Neuronal stem cell (in vitro differentiated cells): ENCODE data around the gene RIGI. TPM values are rescaled to one million over a fixed set of nuclear protein-coding genes. Genes with fewer than 3 reads are reported as not detected.

ENCODE experiments used
- DNase-seq: peaks from one replicate; pipeline ENCODE4 v3.0.0-alpha.2; 2013; ENCODE audit warnings: low spot score
- H2AFZ ChIP-seq: one replicate; pipeline ENCODE4 v1.6.1; 2013; ENCODE audit warnings: mild to moderate bottlenecking, low read length, inconsistent platforms
- H2AK5ac ChIP-seq: 2 replicates; pipeline ENCODE4 v1.6.1; 2013; ENCODE audit warnings: low read depth, mild to moderate bottlenecking, inconsistent platforms, low read length, moderate library complexity, mixed read lengths
- H2BK120ac ChIP-seq: 2 replicates; pipeline ENCODE4 v1.6.1; 2013; ENCODE audit warnings: low read depth, mild to moderate bottlenecking, inconsistent platforms, low read length, moderate library complexity, mixed read lengths
- H2BK12ac ChIP-seq: one replicate; pipeline ENCODE4 v1.6.1; 2013; ENCODE audit warnings: low read length, inconsistent platforms
- H2BK15ac ChIP-seq: 2 replicates; pipeline ENCODE4 v1.6.1; 2013; ENCODE audit warnings: mild to moderate bottlenecking, low read length, inconsistent platforms, mixed read lengths
- H2BK5ac ChIP-seq: one replicate; pipeline ENCODE4 v1.6.1; 2013; ENCODE audit warnings: inconsistent platforms, mild to moderate bottlenecking, low read length, moderate library complexity
- H3K14ac ChIP-seq: one replicate; pipeline ENCODE4 v1.6.1; 2013; ENCODE audit warnings: low read length, inconsistent platforms
- H3K18ac ChIP-seq: 2 replicates; pipeline ENCODE4 v1.6.1; 2013; ENCODE audit warnings: low read length, inconsistent platforms
- H3K23ac ChIP-seq: 2 replicates; pipeline ENCODE4 v1.6.1; 2013; ENCODE audit warnings: low read depth, mild to moderate bottlenecking, mixed read lengths, low read length, inconsistent platforms; ENCODE audit not compliant: poor library complexity
- H3K27ac ChIP-seq: replicated peaks from 3 replicates; pipeline ENCODE4 v1.5.1; 2013; ENCODE audit warnings: low read length, inconsistent platforms
- H3K27me3 ChIP-seq, 3 experiments: 2 replicates each; pipeline ENCODE4 v1.6.1; 2013; ENCODE audit warnings: low read length in 3 of 3, mild to moderate bottlenecking in 2 of 3, inconsistent platforms in 1 of 3, low read depth in 1 of 3, mixed read lengths in 1 of 3, moderate library complexity in 1 of 3; ENCODE audit not compliant: control insufficient read depth in 3 of 3, insufficient read depth in 3 of 3
- H3K36me3 ChIP-seq, 2 donors: replicated peaks in 1 of 2; 2 replicates each; pipeline ENCODE4 v1.6.1; 2013; ENCODE audit warnings: low read length in 2 of 2; ENCODE audit not compliant: control insufficient read depth in 2 of 2, insufficient read depth in 2 of 2
- H3K4ac ChIP-seq: 2 replicates; pipeline ENCODE4 v1.6.1; 2013; ENCODE audit warnings: inconsistent platforms, mild to moderate bottlenecking, low read length, moderate library complexity
- H3K4me1 ChIP-seq, 2 donors: 1 replicate in 1 of 2; 2 replicates in 1 of 2; pipeline ENCODE4 v1.6.1; 2013; ENCODE audit warnings: low read length in 2 of 2, low read depth in 1 of 2; ENCODE audit not compliant: control insufficient read depth in 2 of 2, insufficient read depth in 1 of 2
- H3K4me2 ChIP-seq: one replicate; pipeline ENCODE4 v1.6.1; 2013; ENCODE audit warnings: mild to moderate bottlenecking, low read length, inconsistent platforms; ENCODE audit not compliant: insufficient read depth, poor library complexity, severe bottlenecking
- H3K4me3 ChIP-seq, 2 donors: 2 replicates each; pipeline ENCODE4 v1.5.1; 2013; ENCODE audit warnings: low read length in 2 of 2, mild to moderate bottlenecking in 2 of 2, inconsistent platforms in 1 of 2, moderate library complexity in 1 of 2
- H3K79me1 ChIP-seq: one replicate; pipeline ENCODE4 v1.6.1; 2013; ENCODE audit warnings: low read depth, mild to moderate bottlenecking, inconsistent platforms, low read length, moderate library complexity
- H3K9ac ChIP-seq: one replicate; pipeline ENCODE4 v1.6.1; 2013; ENCODE audit warnings: mild to moderate bottlenecking, low read depth, low read length, inconsistent platforms; ENCODE audit not compliant: poor library complexity
- H3K9me3 ChIP-seq, 2 donors: replicated peaks in 1 of 2; 2 replicates each; pipeline versions ENCODE3 to v1.6.1; 2013; ENCODE audit warnings: low read length in 2 of 2, mild to moderate bottlenecking in 2 of 2, inconsistent platforms in 1 of 2, low read depth in 1 of 2, mixed read lengths in 1 of 2, moderate library complexity in 1 of 2; ENCODE audit not compliant: control insufficient read depth in 2 of 2, insufficient read depth in 1 of 2
- H4K8ac ChIP-seq: one replicate; pipeline ENCODE4 v1.6.1; 2013; ENCODE audit warnings: low read depth, mild to moderate bottlenecking, inconsistent platforms, low read length, moderate library complexity
- H4K91ac ChIP-seq: one replicate; pipeline ENCODE4 v1.6.1; 2013; ENCODE audit warnings: low read length, low read depth, mild to moderate bottlenecking, inconsistent platforms; ENCODE audit not compliant: poor library complexity
- WGBS, 2 donors: extraction: QIAGEN DNeasy Blood & Tissue Kit; methylation state at CpG; one replicate each; pipeline ENCODE4 v1.1.7; 2013; ENCODE audit warnings: missing lambda C conversion rate in 2 of 2, mixed read lengths in 1 of 2; ENCODE audit not compliant: insufficient read length in 2 of 2, insufficient replicate concordance in 1 of 2; ENCODE audit errors: extremely low coverage in 2 of 2; 5-methylcytosine and 5-hydroxymethylcytosine counted together
- polyA plus RNA-seq, 2 experiments: library from polyadenylated mRNA; stranded (reverse); fragments of 200-250 nt; gene quantifications; one replicate each; pipeline ENCODE4 v1.2.3, GENCODE V29; 2013

Gene RIGI
- polyA plus RNA-seq (2013, experiment 1 of 2) = 2.4 TPM
- 2.2 TPM for polyA plus RNA-seq (2013, experiment 2 of 2)

DNA sequence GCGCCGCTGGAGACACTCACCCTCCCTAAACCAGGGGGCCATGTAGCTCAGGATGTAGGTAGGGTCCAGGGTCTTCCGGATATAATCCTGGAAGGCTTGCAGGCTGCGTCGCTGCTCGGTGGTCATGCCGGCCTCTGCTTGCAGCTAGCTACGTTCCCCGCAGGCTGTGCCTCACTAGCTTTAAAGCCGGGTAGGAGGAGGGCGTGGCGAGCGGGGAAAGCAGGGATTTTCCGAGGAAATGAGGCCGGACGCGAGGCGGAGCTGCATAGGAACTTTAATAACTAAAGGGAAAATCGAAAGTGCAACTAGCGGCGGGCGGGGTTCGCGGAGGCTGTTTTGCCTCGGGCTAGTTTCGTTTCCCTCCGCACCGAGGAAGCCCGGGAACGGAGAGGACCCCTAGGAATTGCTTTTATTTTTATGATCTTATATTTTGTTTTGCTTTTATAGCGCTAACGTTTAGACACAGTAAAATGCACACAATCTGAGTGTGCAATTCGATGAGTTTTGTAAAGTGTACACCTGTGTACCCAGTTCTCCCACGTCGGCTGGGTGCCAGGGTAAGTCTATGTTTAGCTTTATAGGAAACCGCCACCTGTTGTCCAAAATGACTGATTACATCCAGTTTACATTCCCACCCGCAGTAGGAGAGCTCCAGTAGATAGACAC, at the start of gene RIGI:
Gene RIGI (minus strand): TSS at position 156 of the 666 bp plus-strand sequence. CDS start 30 bp downstream, at position 126.
- H2BK120ac ChIP-seq = no peak within 1 kb of the TSS
- WGBS, 2 donors = no CpG with 5 or more reads among the region's 37 CpGs
- no peaks in the 10 kb centered on the region for H3K79me1 ChIP-seq
- H4K8ac ChIP-seq = no peak within 1 kb of the TSS
- H2AFZ ChIP-seq = peak within 1 kb of the TSS; percentile 95
- DNase-seq = peak; percentile 51
- no peak within 1 kb of the TSS for H2BK12ac ChIP-seq
- H3K4me1 ChIP-seq = peaks cover 2 to 6% of the 10 kb centered on the region in 2 donors
- no peak within 1 kb of the TSS for H2BK15ac ChIP-seq
- peak within 1 kb of the TSS; percentile 54 to 76 for H3K4me3 ChIP-seq
- H3K9ac ChIP-seq = no peak within 1 kb of the TSS
- no peak within 1 kb of the TSS for H4K91ac ChIP-seq
- H3K14ac ChIP-seq = no peak within 1 kb of the TSS
- H3K4me2 ChIP-seq = peak within 1 kb of the TSS; percentile 80
- H3K18ac ChIP-seq = no peak within 1 kb of the TSS
- H2AK5ac ChIP-seq = no peak within 1 kb of the TSS
- H3K9me3 ChIP-seq = no peaks in the 10 kb centered on the region
- peaks cover 0 to under 1% of the 10 kb centered on the region in 2 donors for H3K36me3 ChIP-seq
- H3K27ac ChIP-seq = no peak within 1 kb of the TSS
- H2BK5ac ChIP-seq = no peak within 1 kb of the TSS
- H3K27me3 ChIP-seq = no peaks in the 10 kb centered on the region
- H3K4ac ChIP-seq = no peak within 1 kb of the TSS
- peak within 1 kb of the TSS; percentile 3 for H3K23ac ChIP-seq

- H3K4me2 ChIP-seq = no peak overlapping the region
- no peak overlapping the region for H3K23ac ChIP-seq
- no peak overlapping the region for H4K91ac ChIP-seq
- no peak for DNase-seq
- no peak overlapping the region for H3K4ac ChIP-seq
- H2BK12ac ChIP-seq = no peak overlapping the region
- WGBS, 2 donors = no CpG with 5 or more reads among the region's 1 CpG
- no peak overlapping the region for H2BK5ac ChIP-seq
- no peak overlapping the region for H3K9ac ChIP-seq
- H2AFZ ChIP-seq = no peak overlapping the region
- no peak overlapping the region for H2AK5ac ChIP-seq
- H3K18ac ChIP-seq = no peak overlapping the region
- no peak overlapping the region for H2BK120ac ChIP-seq
- H3K4me3 ChIP-seq = no peak overlapping the region
- H3K36me3 ChIP-seq = peaks cover 2 to 15% of the 10 kb centered on the region in 2 donors
- no peak overlapping the region for H3K27ac ChIP-seq
- no peaks in the 10 kb centered on the region for H3K9me3 ChIP-seq
- no peak overlapping the region for H2BK15ac ChIP-seq
- H3K4me1 ChIP-seq = peaks cover 0 to 3% of the 10 kb centered on the region in 2 donors
- H3K79me1 ChIP-seq = peaks cover 5% of the 10 kb centered on the region
- H3K14ac ChIP-seq = no peak overlapping the region
- no peak overlapping the region for H4K8ac ChIP-seq
- H3K27me3 ChIP-seq = peaks cover 0 to 11% (median 0%) of the 10 kb centered on the region in 3 experiments
Measured at GRCh38 chr9:32574858-32575257, 48.9 kb upstream of the RIGI start.

DNA sequence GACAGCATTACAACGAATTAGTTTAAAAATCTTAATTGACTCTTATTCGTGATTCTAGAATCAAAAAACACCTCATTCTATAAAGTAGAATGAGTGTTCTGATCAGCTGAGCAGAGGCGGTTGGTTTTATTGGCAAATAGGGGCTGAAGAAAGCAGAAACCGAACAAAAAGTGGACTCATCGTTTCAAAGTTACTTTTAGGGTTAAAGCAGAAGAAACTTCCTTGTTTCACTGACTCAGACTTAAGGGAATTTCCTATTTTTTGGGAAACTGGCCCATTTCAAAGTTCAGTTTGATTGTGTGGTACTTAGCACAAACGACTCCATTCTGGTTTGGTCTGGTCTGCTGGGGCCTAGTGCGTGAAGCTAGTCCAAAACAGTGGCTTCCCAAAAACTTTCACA, 47.8 kb upstream of the RIGI start:
- H3K4ac ChIP-seq = no peak overlapping the region
- H3K27ac ChIP-seq = no peak overlapping the region
- DNase-seq = no peak
- H2BK5ac ChIP-seq = no peak overlapping the region
- no peak overlapping the region for H2BK12ac ChIP-seq
- no peak overlapping the region for H2AK5ac ChIP-seq
- WGBS, 2 donors = no CpG with 5 or more reads among the region's 7 CpGs
- no peak overlapping the region for H2BK120ac ChIP-seq
- H3K9ac ChIP-seq = no peak overlapping the region
- H2BK15ac ChIP-seq = no peak overlapping the region
- no peak overlapping the region for H3K23ac ChIP-seq
- peak overlapping the region; percentile 97 for H2AFZ ChIP-seq
- H3K14ac ChIP-seq = no peak overlapping the region
- peaks cover 0 to 3% of the 10 kb centered on the region in 2 donors for H3K4me1 ChIP-seq
- no peak overlapping the region for H3K4me2 ChIP-seq
- H3K9me3 ChIP-seq = no peaks in the 10 kb centered on the region
- H3K36me3 ChIP-seq = peaks cover 2 to 20% of the 10 kb centered on the region in 2 donors
- peaks cover 0 to 11% (median 0%) of the 10 kb centered on the region in 3 experiments for H3K27me3 ChIP-seq
- H4K8ac ChIP-seq = no peak overlapping the region
- H3K18ac ChIP-seq = no peak overlapping the region
- no peak overlapping the region for H3K4me3 ChIP-seq
- H3K79me1 ChIP-seq = peaks cover 5% of the 10 kb centered on the region
- H4K91ac ChIP-seq = no peak overlapping the region

DNA sequence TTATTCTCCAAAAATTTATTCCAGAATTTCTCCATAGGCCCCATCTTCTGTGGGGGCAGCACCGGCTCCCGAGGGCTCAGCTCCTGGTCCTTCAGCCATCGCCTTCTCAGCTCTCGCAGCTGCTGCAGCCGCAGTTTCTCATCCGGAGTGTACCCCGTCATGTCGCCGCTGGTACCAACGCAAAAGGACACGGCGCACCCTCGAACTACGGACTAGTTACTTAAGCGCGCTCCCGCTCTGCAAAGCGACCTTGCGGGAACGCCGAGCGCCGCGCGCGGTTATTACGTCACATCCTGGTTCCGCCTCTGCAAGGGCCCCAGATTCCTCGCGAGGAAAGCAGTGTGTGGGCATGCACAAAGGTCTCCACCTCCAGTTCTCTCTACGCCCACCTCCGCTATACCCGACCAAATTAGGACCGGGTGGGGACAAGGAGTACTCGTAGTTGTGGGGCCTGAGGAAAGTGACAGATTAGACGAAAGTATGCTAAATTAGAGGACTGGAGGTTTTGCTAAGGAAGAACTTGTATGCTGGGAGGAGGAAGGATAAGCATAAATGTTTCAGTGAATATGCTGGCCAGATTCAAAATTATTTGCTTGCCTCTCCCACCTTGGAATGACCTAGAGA, 47.0 kb upstream of the RIGI start, which contains the start of gene NDUFB6:
Gene NDUFB6 (minus strand): TSS at position 260 of the 624 bp plus-strand sequence. CDS start 99 bp downstream, at position 161.
- Histone ChIP-seq H3K27ac (peak within 1 kb of the TSS; percentile 60), H3K79me1 (peaks cover 5% of the 10 kb centered on the region), H3K14ac (no peak within 1 kb of the TSS), H2BK120ac (no peak within 1 kb of the TSS), H3K4me2 (peak within 1 kb of the TSS; percentile 81), H3K9ac (peak within 1 kb of the TSS; percentile 97), H2BK15ac (no peak within 1 kb of the TSS), H4K91ac (no peak within 1 kb of the TSS), H3K23ac (no peak within 1 kb of the TSS), H3K4ac (no peak within 1 kb of the TSS), H2AFZ (peak within 1 kb of the TSS; percentile 97), H3K18ac (peak within 1 kb of the TSS; percentile 90), H3K9me3 (no peaks in the 10 kb centered on the region), H3K4me3 (peak within 1 kb of the TSS; percentile 89 to 93), H2BK5ac (peak within 1 kb of the TSS; percentile 10), H2AK5ac (no peak within 1 kb of the TSS), H3K27me3 (peaks cover 0 to 3% (median 0%) of the 10 kb centered on the region in 3 experiments), H2BK12ac (no peak within 1 kb of the TSS), H4K8ac (peak within 1 kb of the TSS; percentile 93), H3K36me3 (peaks cover 4 to 24% of the 10 kb centered on the region in 2 donors), H3K4me1 (peaks cover 0 to 3% of the 10 kb centered on the region in 2 donors)
- DNase-seq = peak; percentile 86
- WGBS, 2 donors = no CpG with 5 or more reads among the region's 36 CpGs
